Inferior parietal cortex (tissue), 1 donor: ENCODE results near the gene CCDC185.

Experiments
- DNase-seq: peaks from one replicate; pipeline ENCODE4 v3.0.0-alpha.2; 2016; ENCODE audit errors: extremely low spot score

The CCDC185 gene

GRCh38 chr1:223430236-223430635 is 37.0 kb downstream of the CCDC185 start:
- no peak for DNase-seq

GRCh38 chr1:223437151-223437550 is 43.9 kb downstream of the CCDC185 start:
- no peak for DNase-seq

- DNase-seq = no peak
Observed at GRCh38 chr1:223443397-223443796, 50.2 kb downstream of the CCDC185 start.

DNA sequence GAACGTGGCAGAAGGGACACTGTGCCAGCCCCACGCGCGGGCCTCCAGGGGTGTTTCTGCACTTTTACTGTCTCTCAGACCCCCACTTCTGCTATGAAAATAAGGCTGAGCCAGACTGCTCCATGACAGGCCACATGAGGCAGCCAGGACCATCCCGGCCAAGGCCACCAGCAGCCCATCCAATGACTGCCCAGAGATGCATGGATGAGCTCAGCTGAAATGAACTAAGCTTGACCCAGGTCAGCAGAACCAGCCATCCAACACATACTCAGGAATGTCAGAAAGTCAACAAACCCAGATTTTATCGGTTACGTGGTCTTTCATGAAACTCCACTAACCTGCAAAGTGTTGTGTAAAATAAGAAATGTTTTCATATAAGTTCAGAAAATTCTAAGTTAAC is 51.2 kb downstream of the CCDC185 start:
- no peak for DNase-seq
